BJ (cell line): ENCODE results near the gene CABP4. TPM values are rescaled to one million over a fixed set of nuclear protein-coding genes. Genes with fewer than 3 reads are reported as not detected.

Experiments
- CTCF ChIA-PET: fragments of 350-600 bp; formaldehyde crosslinking; extraction: SDS; loops from one replicate; lab custom pipeline; 2021; ENCODE audit warnings: antibody characterized with exemption, inconsistent platforms; lab: Yijun Ruan, JAX
- POLR2A ChIA-PET: fragments of 300-600 bp; sonication (Branson Sonifier 250); formaldehyde crosslinking; extraction: SDS; loops from one replicate; lab custom pipeline; 2021; ENCODE audit warnings: antibody characterized with exemption; lab: Charles Lee
- DNase-seq: peaks from one replicate; pipeline ENCODE4 v3.0.0-alpha.2; 2011; ENCODE audit warnings: low read depth
- H3K27me3 ChIP-seq: 2 replicates; pipeline ENCODE4 v1.6.0; 2011; ENCODE audit warnings: low read length; ENCODE audit not compliant: control insufficient read depth, insufficient read depth
- H3K36me3 ChIP-seq: 2 replicates; pipeline ENCODE4 v1.5.1; 2011; ENCODE audit warnings: low read length; ENCODE audit not compliant: control insufficient read depth, insufficient read depth
- H3K4me3 ChIP-seq: 2 replicates; pipeline ENCODE4 v1.5.1; 2011; ENCODE audit warnings: low read depth, mild to moderate bottlenecking, control low read depth, low read length
- CTCF ChIP-seq: IDR thresholded peaks from 2 replicates; pipeline ENCODE4 v1.5.1; 2011; ENCODE audit warnings: low read depth, mild to moderate bottlenecking, control low read depth, inconsistent platforms, low read length, moderate library complexity; ENCODE audit not compliant: insufficient read depth
- polyA plus RNA-seq: library from polyadenylated mRNA; depleted of rRNA; stranded (reverse); fragments of >200 nt; gene quantifications from 2 replicates; pipeline ENCODE4 v1.2.3, GENCODE V29; 2011

Gene CABP4
- polyA plus RNA-seq, 1 experiment, result not detected

- no peak for TF ChIP-seq CTCF
- ChIA-PET POLR2A (no interaction called here), CTCF (no interaction called here)
- DNase-seq, result no peak
- peaks cover 18% of the 10 kb centered on the region for H3K36me3 ChIP-seq
- no peaks in the 10 kb centered on the region for H3K27me3 ChIP-seq
- no peak overlapping the region for H3K4me3 ChIP-seq
Measured at GRCh38 chr11:67441731-67442351, 13.3 kb upstream of the CABP4 start.

DNA sequence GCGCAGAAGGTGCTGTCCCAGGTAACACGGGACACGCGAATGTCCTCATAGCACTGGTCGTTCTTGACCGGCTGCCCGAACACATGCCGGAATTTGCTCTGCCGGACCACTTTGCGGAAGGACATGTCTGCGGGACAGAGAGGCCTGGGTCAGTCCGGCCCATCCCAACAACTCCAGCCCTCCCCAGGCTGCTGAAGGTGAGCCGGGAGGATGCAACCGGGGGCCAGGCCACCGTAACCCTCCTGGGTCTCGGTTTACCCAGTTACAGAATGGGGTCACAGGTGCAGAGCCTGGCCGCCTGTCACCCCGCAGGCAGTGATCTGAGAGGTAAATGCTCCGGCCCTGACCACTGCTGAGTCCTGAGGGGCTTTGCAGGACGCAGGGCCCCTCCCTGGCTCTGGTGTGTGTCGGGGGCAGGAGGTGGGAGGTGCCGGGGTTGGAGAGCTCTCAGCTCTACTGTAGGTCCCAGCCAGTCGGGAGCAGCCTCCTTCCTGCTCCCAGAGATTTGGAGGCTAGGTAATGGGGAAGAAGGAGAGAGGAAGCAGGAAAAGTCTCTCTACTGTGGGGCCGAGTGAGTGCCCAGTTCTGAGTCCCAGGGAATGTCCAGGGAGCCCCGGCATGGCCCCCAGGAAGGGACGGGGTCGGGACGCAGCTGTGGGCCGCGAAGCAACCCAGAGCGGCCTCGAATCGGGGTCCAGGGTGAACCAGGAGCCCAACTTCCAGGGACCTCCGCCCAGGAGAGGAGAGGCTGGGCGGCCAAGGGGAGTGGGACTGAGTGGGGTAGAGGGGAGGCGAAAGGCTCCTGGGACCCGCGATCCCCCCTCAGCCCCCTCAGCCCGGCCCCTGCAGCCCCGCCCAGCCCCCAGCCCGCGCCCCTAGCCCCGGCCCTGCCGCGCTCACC lies 12.4 kb upstream of the CABP4 start:
- DNase-seq, result no peak
- no peak for TF ChIP-seq CTCF
- ChIA-PET CTCF (interaction anchor here (1.2 to 1.3 kb wide), 2 partner anchors 15 to 41 kb away, joined by 3 read pairs; partner anchors contain the start of gene PPP1CA), POLR2A (no interaction called here)
- Histone ChIP-seq H3K27me3 (no peaks in the 10 kb centered on the region), H3K36me3 (peaks cover 17% of the 10 kb centered on the region), H3K4me3 (peak overlapping the region; percentile 90)

- TF ChIP-seq CTCF, result no peak
- POLR2A ChIA-PET, result no interaction called here
- no peak for DNase-seq
- CTCF ChIA-PET, result interaction anchor here (0.7 kb wide), 1 partner anchor 14 kb away, joined by 3 read pairs; no protein-coding TSS in a partner anchor
- Histone ChIP-seq H3K36me3 (peaks cover 11% of the 10 kb centered on the region), H3K4me3 (no peak overlapping the region), H3K27me3 (no peaks in the 10 kb centered on the region)
Measured at GRCh38 chr11:67445515-67445914, 9.6 kb upstream of the CABP4 start.

DNA sequence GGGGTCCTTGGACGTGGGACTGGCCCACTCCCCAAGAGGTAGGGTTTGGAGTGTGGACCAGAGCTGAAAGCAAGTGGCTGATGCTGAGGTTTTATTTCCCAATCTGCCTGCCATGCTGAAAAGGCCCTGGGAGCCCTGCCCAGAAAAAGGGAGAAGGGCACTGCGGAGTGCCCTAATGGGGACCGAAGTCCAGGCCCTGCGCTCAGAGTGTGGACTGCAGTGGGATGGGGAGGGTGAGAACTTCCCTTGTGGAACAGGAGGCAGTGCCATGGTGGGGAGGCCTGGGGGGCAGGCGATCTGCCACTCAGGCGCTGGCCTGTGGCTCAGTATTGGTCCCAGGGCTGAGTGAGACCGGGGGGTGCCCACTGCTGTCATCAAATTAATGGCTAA lies 6.9 kb upstream of the CABP4 start:
- no peaks in the 10 kb centered on the region for H3K36me3 ChIP-seq
- ChIA-PET POLR2A (no interaction called here), CTCF (no interaction called here)
- no peak overlapping the region for H3K4me3 ChIP-seq
- DNase-seq, result no peak
- H3K27me3 ChIP-seq, result no peaks in the 10 kb centered on the region
- TF ChIP-seq CTCF, result no peak

DNA sequence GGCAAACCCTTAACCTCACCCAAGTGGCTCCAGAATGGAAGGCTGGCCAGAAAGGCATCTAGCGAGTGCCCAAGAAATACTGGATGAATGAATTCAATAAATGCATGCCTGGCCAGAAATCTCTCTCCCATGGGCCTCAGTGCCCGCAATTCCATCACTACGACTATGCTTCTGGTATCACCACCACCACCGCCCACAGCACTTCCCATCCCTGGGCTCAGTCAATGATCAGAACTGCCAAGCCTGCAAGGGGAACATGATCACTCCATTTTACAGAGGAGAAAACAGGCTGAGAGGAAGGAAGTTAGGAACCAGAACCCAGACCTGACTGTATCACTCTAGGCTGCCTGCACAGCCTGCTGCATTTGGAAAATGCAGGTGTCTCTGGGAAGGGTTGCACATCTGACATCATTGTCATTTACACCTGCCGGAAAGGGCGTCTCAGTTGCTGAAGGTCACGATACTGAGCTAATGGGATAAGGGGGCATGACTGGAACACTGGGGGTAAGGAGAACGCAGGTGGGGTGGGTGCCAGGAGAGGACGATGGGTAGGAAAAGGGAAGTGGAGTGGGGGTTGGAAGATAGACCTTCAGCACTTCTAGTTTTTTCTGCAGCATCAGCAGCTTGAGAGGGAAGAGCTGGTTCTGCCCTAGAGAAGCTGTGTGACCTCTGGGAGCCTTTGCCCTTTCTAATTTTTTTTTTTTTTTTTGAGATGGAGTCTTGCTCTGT lies 5.9 kb upstream of the CABP4 start:
- Histone ChIP-seq H3K36me3 (no peaks in the 10 kb centered on the region), H3K4me3 (no peak overlapping the region), H3K27me3 (no peaks in the 10 kb centered on the region)
- no peak for DNase-seq
- no peak for TF ChIP-seq CTCF
- ChIA-PET CTCF (no interaction called here), POLR2A (no interaction called here)
